ENCODE measurements around the gene COL25A1.

DNA sequence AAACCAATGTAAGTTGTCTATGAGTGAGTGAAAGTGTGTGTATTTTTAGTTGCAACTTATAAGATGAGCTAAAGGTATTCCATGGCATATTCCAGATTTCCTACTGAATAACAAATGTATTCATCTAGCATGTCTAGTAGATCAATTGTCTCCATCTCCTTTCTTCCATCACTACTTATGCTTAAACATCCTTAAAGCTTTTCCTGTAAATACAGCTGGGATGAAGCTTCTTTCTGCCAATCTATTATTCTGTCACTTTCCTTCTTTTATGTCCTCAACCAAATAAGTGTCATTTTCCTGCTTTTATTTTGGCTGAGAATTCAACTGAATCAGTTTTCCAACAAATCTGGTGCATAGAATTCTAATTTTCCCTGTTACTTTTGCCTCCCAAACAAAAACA lies 136.3 kb downstream of the COL25A1 start:
- TF ChIP-seq TAF1 (conservative IDR thresholded peaks at IDR 0.05) = no peak
- no peak for TF ChIP-seq CTCF (IDR thresholded peaks at IDR 0.05; ENCODE audit: low read depth, low read length, missing input control)
